PC-3 (cell line): ENCODE measurements around the gene FBXO38.

Experiments
- CTCF ChIP-seq: fragments of 300-600 bp; sonication (generic); conservative IDR thresholded peaks from 2 replicates; pipeline ENCODE4 v1.5.1; 2017; ENCODE audit warnings: antibody characterized with exemption, low read depth, mild to moderate bottlenecking, low read length
- EZH2 ChIP-seq: fragments of 300-600 bp; sonication (generic); IDR thresholded peaks from one replicate; pipeline ENCODE4 v1.6.1; 2017; ENCODE audit warnings: antibody characterized with exemption, mild to moderate bottlenecking, low read length; ENCODE audit not compliant: unreplicated experiment
- EZH2phosphoT487 ChIP-seq: fragments of 300-600 bp; sonication (generic); IDR thresholded peaks from 2 replicates; pipeline ENCODE4 v1.6.1; 2018; ENCODE audit warnings: mild to moderate bottlenecking, antibody characterized with exemption, low read length, borderline replicate concordance

- TF ChIP-seq CTCF (no peak), EZH2 (no peak), EZH2phosphoT487 (no peak)
Observed at GRCh38 chr5:148408092-148408491, 24.3 kb downstream of the FBXO38 start.
